Measurements from ENCODE around the gene LTBP2. TPM values are rescaled to one million over a fixed set of nuclear protein-coding genes. Genes with fewer than 3 reads are reported as not detected.
A peak's percentile ranks its signal among the peaks of the same experiment; 100 is the strongest.

Gene LTBP2
- total RNA-seq, 1 donor from 2014 or later, result 2.9 TPM

- Mint-ChIP-seq H3K4me3 (no peak overlapping the region), H3K9me3 (no peaks in the 10 kb centered on the region), H3K4me1 (peaks cover 4% of the 10 kb centered on the region), H3K36me3 (peaks cover 5% of the 10 kb centered on the region), H3K27ac (peak overlapping the region; percentile 71), H3K27me3 (ENCODE audit: low read depth) (no peaks in the 10 kb centered on the region)
- no peak for DNase-seq (ENCODE audit: low spot score in 2 of 2, unreplicated experiment in 2 of 2)
- TF ChIP-seq CTCF (IDR thresholded peaks at IDR 0.05; ENCODE audit: unreplicated experiment), result no peak
These were observed 43.8 kb upstream of the LTBP2 start for GRCh38 chr14:74655599-74656395.

- peaks cover 3% of the 10 kb centered on the region for H3K36me3 Mint-ChIP-seq
- TF ChIP-seq CTCF (IDR thresholded peaks at IDR 0.05; ENCODE audit: unreplicated experiment), result no peak
- DNase-seq (ENCODE audit: low spot score in 2 of 2, unreplicated experiment in 2 of 2), result no peak
- H3K27ac Mint-ChIP-seq, result peak overlapping the region; percentile 71
- no peak overlapping the region for H3K4me3 Mint-ChIP-seq
- peaks cover 4% of the 10 kb centered on the region for H3K4me1 Mint-ChIP-seq
- H3K9me3 Mint-ChIP-seq, result no peaks in the 10 kb centered on the region
- no peaks in the 10 kb centered on the region for H3K27me3 Mint-ChIP-seq (ENCODE audit: low read depth)
These were observed 42.9 kb upstream of the LTBP2 start for GRCh38 chr14:74654931-74655330.

- H3K27ac Mint-ChIP-seq, result no peak overlapping the region
- H3K9me3 Mint-ChIP-seq, result no peaks in the 10 kb centered on the region
- no peaks in the 10 kb centered on the region for H3K27me3 Mint-ChIP-seq (ENCODE audit: low read depth)
- no peaks in the 10 kb centered on the region for H3K36me3 Mint-ChIP-seq
- no peak for TF ChIP-seq CTCF (IDR thresholded peaks at IDR 0.05; ENCODE audit: unreplicated experiment)
- no peak overlapping the region for H3K4me3 Mint-ChIP-seq
- H3K4me1 Mint-ChIP-seq, result peaks cover 15% of the 10 kb centered on the region
- no peak for DNase-seq (ENCODE audit: low spot score in 2 of 2, unreplicated experiment in 2 of 2)
These were observed 41.5 kb upstream of the LTBP2 start for GRCh38 chr14:74653386-74654138.

- no peak overlapping the region for H3K4me3 Mint-ChIP-seq
- TF ChIP-seq CTCF (IDR thresholded peaks at IDR 0.05; ENCODE audit: unreplicated experiment), result no peak
- no peak for DNase-seq (ENCODE audit: low spot score in 2 of 2, unreplicated experiment in 2 of 2)
- H3K4me1 Mint-ChIP-seq, result peaks cover 25% of the 10 kb centered on the region
- no peaks in the 10 kb centered on the region for H3K36me3 Mint-ChIP-seq
- no peak overlapping the region for H3K27ac Mint-ChIP-seq
- no peaks in the 10 kb centered on the region for H3K27me3 Mint-ChIP-seq (ENCODE audit: low read depth)
- H3K9me3 Mint-ChIP-seq, result no peaks in the 10 kb centered on the region
These were observed 40.5 kb upstream of the LTBP2 start for GRCh38 chr14:74652541-74652940.

- Mint-ChIP-seq H3K27ac (no peak overlapping the region), H3K4me3 (no peak overlapping the region), H3K9me3 (no peaks in the 10 kb centered on the region), H3K27me3 (ENCODE audit: low read depth) (no peaks in the 10 kb centered on the region), H3K4me1 (peaks cover 31% of the 10 kb centered on the region), H3K36me3 (no peaks in the 10 kb centered on the region)
- DNase-seq (ENCODE audit: low spot score in 2 of 2, unreplicated experiment in 2 of 2), result no peak
- TF ChIP-seq CTCF (IDR thresholded peaks at IDR 0.05; ENCODE audit: unreplicated experiment), result no peak
These were observed 39.1 kb upstream of the LTBP2 start for GRCh38 chr14:74650927-74651686.

Data from mesothelial cell of epicardium (in vitro differentiated cells).